ENCODE results near the gene LPCAT3.

GRCh38 chr12:7064516-7064915, 46.2 kb upstream of the LPCAT3 start:
- TF ChIP-seq CTCF (conservative IDR thresholded peaks at IDR 0.05) (no peak), ZFX (IDR thresholded peaks at IDR 0.05) (no peak)
